ENCODE data around the gene PRLR. TPM values are rescaled to one million over a fixed set of nuclear protein-coding genes. Genes with fewer than 3 reads are reported as not detected.

PRLR gene
- total RNA-seq, 1 experiment from 2014 or later: 2.5 TPM

DNA sequence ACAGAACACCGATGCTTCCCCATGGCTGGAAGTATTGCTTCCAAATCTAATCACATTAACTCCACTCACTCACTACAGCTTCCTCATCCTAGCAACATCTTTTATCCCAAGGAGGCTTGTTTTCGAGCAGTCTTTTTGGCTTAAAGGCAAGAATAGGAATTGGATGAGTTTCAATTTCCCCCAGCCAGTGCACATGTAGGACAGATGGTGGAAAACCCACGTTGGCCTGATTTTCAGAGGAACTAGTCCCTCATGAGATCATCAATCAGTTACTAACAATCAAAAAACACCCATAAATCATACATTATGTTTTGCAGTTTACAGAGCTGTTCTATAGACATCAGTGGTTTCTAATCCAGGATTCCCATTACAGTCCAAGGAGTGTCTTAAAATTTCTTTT is 134.1 kb downstream of the PRLR start:
- Histone ChIP-seq H3K23ac (ENCODE audit: insufficient read length, low read depth, low read length) (no peak overlapping the region), H3K9me3 (ENCODE audit: control insufficient read depth, low read depth, low read length) (no peaks in the 10 kb centered on the region), H3K9ac (ENCODE audit: extremely low read depth, insufficient read length, low read length) (no peak overlapping the region), H4K91ac (ENCODE audit: insufficient read length, low read depth, low read length) (no peak overlapping the region), H4K5ac (ENCODE audit: insufficient read length, low read depth, low read length) (no peak overlapping the region), H2BK12ac (ENCODE audit: insufficient read length, low read depth, low read length) (no peak overlapping the region), H3K79me1 (ENCODE audit: insufficient read depth, low read depth, low read length, poor library complexity, severe bottlenecking) (no peaks in the 10 kb centered on the region), H2AK5ac (ENCODE audit: insufficient read length, low read length) (no peak overlapping the region), H3K23me2 (ENCODE audit: insufficient read length, low read depth, low read length, poor library complexity, severe bottlenecking) (no peaks in the 10 kb centered on the region), H2AFZ (ENCODE audit: low read length) (no peak overlapping the region), H3K27me3 (ENCODE audit: insufficient read depth, low read length) (no peaks in the 10 kb centered on the region), H3K18ac (ENCODE audit: insufficient read length, low read depth, low read length) (no peak overlapping the region), H3K56ac (ENCODE audit: insufficient read length, low read depth, low read length) (no peak overlapping the region), H3K4me1 (ENCODE audit: insufficient read depth, low read length) (no peaks in the 10 kb centered on the region), H3K27ac (ENCODE audit: insufficient read length, low read depth, low read length) (no peak overlapping the region), H2BK120ac (ENCODE audit: low read depth, low read length, poor library complexity, severe bottlenecking) (no peak overlapping the region), H3K4me2 (ENCODE audit: insufficient read depth, insufficient read length, low read length) (no peak overlapping the region), H3K4ac (ENCODE audit: low read depth, low read length) (no peak overlapping the region), H2BK20ac (ENCODE audit: low read depth, low read length, poor library complexity, severe bottlenecking) (no peak overlapping the region), H4K20me1 (ENCODE audit: control insufficient read depth, insufficient read depth, insufficient read length) (no peaks in the 10 kb centered on the region), H4K8ac (replicated peaks; ENCODE audit: insufficient read length, low read depth, low read length) (no peak overlapping the region), H2BK5ac (ENCODE audit: insufficient read length, low read length) (no peak overlapping the region), H3K79me2 (ENCODE audit: insufficient read depth, low read length) (no peaks in the 10 kb centered on the region), H3T11ph (ENCODE audit: low read length) (no peak overlapping the region), H2BK15ac (ENCODE audit: low read depth, low read length) (no peak overlapping the region), H3K14ac (ENCODE audit: insufficient read depth, low read length) (no peak overlapping the region)
- H3K27me3 Mint-ChIP-seq (ENCODE audit: low read depth): no peaks in the 10 kb centered on the region
- H3K4me1 Mint-ChIP-seq: peaks cover 14 to 15% of the 10 kb centered on the region in 2 experiments
- TF ChIP-seq, protein P1, sequence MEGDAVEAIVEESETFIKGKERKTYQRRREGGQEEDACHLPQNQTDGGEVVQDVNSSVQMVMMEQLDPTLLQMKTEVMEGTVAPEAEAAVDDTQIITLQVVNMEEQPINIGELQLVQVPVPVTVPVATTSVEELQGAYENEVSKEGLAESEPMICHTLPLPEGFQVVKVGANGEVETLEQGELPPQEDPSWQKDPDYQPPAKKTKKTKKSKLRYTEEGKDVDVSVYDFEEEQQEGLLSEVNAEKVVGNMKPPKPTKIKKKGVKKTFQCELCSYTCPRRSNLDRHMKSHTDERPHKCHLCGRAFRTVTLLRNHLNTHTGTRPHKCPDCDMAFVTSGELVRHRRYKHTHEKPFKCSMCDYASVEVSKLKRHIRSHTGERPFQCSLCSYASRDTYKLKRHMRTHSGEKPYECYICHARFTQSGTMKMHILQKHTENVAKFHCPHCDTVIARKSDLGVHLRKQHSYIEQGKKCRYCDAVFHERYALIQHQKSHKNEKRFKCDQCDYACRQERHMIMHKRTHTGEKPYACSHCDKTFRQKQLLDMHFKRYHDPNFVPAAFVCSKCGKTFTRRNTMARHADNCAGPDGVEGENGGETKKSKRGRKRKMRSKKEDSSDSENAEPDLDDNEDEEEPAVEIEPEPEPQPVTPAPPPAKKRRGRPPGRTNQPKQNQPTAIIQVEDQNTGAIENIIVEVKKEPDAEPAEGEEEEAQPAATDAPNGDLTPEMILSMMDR (conservative IDR thresholded peaks at IDR 0.05): no peak
- H3K4me3 Mint-ChIP-seq: no peak overlapping the region
- WGBS (ENCODE audit: extremely low coverage, insufficient read length, low lambda C conversion rate): no CpG with 5 or more reads among the region's 3 CpGs
- no peaks in the 10 kb centered on the region for H3K36me3 Mint-ChIP-seq (ENCODE audit: insufficient read depth in 1 of 3, low read depth in 3 of 3)
- H3K9me3 Mint-ChIP-seq: peaks cover 0 to under 1% of the 10 kb centered on the region in 2 experiments; a peak in 1 of 5 replicates
- H3K27ac Mint-ChIP-seq: no peak overlapping the region
- DNase-seq: no peak
